Neural progenitor cell (in vitro differentiated cells): ENCODE results near the gene MAP7. TPM values are rescaled to one million over a fixed set of nuclear protein-coding genes. Genes with fewer than 3 reads are reported as not detected.
A peak's percentile ranks its signal among the peaks of the same experiment; 100 is the strongest.

ENCODE experiments used
- DNase-seq: peaks from one replicate; pipeline ENCODE4 v3.0.0-alpha.2; 2016; ENCODE audit warnings: low spot score
- H2AFZ ChIP-seq: fragments of 200-600 bp; sonication (generic); replicated peaks from 2 replicates; pipeline ENCODE4 v1.6.1; 2016; ENCODE audit warnings: antibody characterized with exemption
- H3F3A ChIP-seq: fragments of 200-600 bp; sonication (generic); 2 replicates; pipeline ENCODE4 v1.6.1; 2016; ENCODE audit warnings: antibody characterized with exemption, low read depth
- H3K27ac ChIP-seq: fragments of 200-600 bp; sonication (generic); 2 replicates; pipeline ENCODE4 v1.5.1; 2016; ENCODE audit warnings: mild to moderate bottlenecking
- H3K27me3 ChIP-seq: fragments of 200-600 bp; sonication (generic); 2 replicates; pipeline ENCODE4 v1.6.1; 2016; ENCODE audit warnings: mild to moderate bottlenecking, moderate library complexity
- H3K36me3 ChIP-seq: fragments of 200-600 bp; sonication (generic); 2 replicates; pipeline ENCODE4 v1.5.1; 2016
- H3K4me1 ChIP-seq: fragments of 200-600 bp; sonication (generic); 2 replicates; pipeline ENCODE4 v1.6.1; 2016; ENCODE audit warnings: mixed run types
- H3K4me2 ChIP-seq: fragments of 200-600 bp; sonication (generic); 2 replicates; pipeline ENCODE4 v1.6.1; 2016
- H3K4me3 ChIP-seq: fragments of 200-600 bp; sonication (generic); 2 replicates; pipeline ENCODE4 v1.5.1; 2016
- H3K79me2 ChIP-seq: fragments of 200-600 bp; sonication (generic); 2 replicates; pipeline ENCODE4 v1.6.1; 2016; ENCODE audit warnings: low read depth
- H3K9ac ChIP-seq: fragments of 200-600 bp; sonication (generic); 2 replicates; pipeline ENCODE4 v1.6.1; 2016
- H3K9me3 ChIP-seq: fragments of 200-600 bp; sonication (generic); 2 replicates; pipeline ENCODE4 v1.5.1; 2016; ENCODE audit warnings: low read depth
- H4K20me1 ChIP-seq: fragments of 200-600 bp; sonication (generic); 2 replicates; pipeline ENCODE4 v1.6.1; 2016; ENCODE audit warnings: low read depth
- H3K27ac Mint-ChIP-seq: 3 replicates; pipeline ENCODE4 v1.8.0; 2021; ENCODE audit warnings: mixed read lengths
- H3K27me3 Mint-ChIP-seq: 2 replicates; pipeline ENCODE4 v1.8.0; 2022; ENCODE audit warnings: low read depth, mild to moderate bottlenecking, inconsistent platforms, moderate library complexity, mixed read lengths; ENCODE audit not compliant: insufficient read depth
- H3K36me3 Mint-ChIP-seq: 3 replicates; pipeline ENCODE4 v1.8.0; 2021; ENCODE audit warnings: mixed read lengths
- H3K4me1 Mint-ChIP-seq: 3 replicates; pipeline ENCODE4 v1.8.0; 2021; ENCODE audit warnings: mixed read lengths
- H3K4me3 Mint-ChIP-seq: 3 replicates; pipeline ENCODE4 v1.8.0; 2021; ENCODE audit warnings: mild to moderate bottlenecking, moderate library complexity, mixed read lengths
- H3K9me3 Mint-ChIP-seq: 3 replicates; pipeline ENCODE4 v1.8.0; 2020; ENCODE audit warnings: mixed read lengths
- CTCF ChIP-seq: fragments of 200-600 bp; sonication (generic); IDR thresholded peaks from 2 replicates; pipeline ENCODE4 v1.5.1; 2017; ENCODE audit warnings: antibody characterized with exemption, mild to moderate bottlenecking
- EZH2 ChIP-seq: fragments of 200-600 bp; sonication (generic); IDR thresholded peaks from 2 replicates; pipeline ENCODE4 v1.6.1; 2017; ENCODE audit warnings: antibody characterized with exemption, mild to moderate bottlenecking, moderate library complexity
- EZH2phosphoT487 ChIP-seq: fragments of 200-600 bp; sonication (generic); IDR thresholded peaks from 2 replicates; pipeline ENCODE4 v1.6.1; 2017; ENCODE audit warnings: antibody characterized with exemption
- total RNA-seq: library from RNA; depleted of rRNA; stranded (reverse); fragments of >200 nt; gene quantifications from 2 replicates; pipeline ENCODE4 v1.2.3, GENCODE V29; 2015; ENCODE audit warnings: low replicate concordance

The MAP7 gene
- 8.9 and 9.0 TPM in 2 replicates for total RNA-seq

GRCh38 chr6:136550330-136551071, at the start of gene MAP7:
MAP7 (minus strand) TSS chr6:136550422; CDS start chr6:136550408, 14 bp downstream.
- H3K4me1 ChIP-seq, result peaks cover 13% of the 10 kb centered on the region
- peak within 1 kb of the TSS; percentile 39 for H3K9ac ChIP-seq
- peak; percentile 92 for DNase-seq
- H3K27ac ChIP-seq, result no peak within 1 kb of the TSS
- peaks cover 11% of the 10 kb centered on the region for H3F3A ChIP-seq
- peaks cover 62% of the 10 kb centered on the region for H3K27me3 ChIP-seq
- Mint-ChIP-seq H3K27me3 (peaks cover 30% of the 10 kb centered on the region), H3K36me3 (no peaks in the 10 kb centered on the region), H3K4me3 (peak within 1 kb of the TSS; percentile 84), H3K27ac (no peak within 1 kb of the TSS), H3K9me3 (no peaks in the 10 kb centered on the region), H3K4me1 (peaks cover 18% of the 10 kb centered on the region)
- peak within 1 kb of the TSS; percentile 98 for H3K4me3 ChIP-seq
- TF ChIP-seq CTCF (peak; percentile 98), EZH2 (peak; percentile 48), EZH2phosphoT487 (peak; percentile 34)
- no peaks in the 10 kb centered on the region for H3K36me3 ChIP-seq
- no peaks in the 10 kb centered on the region for H3K9me3 ChIP-seq
- H3K79me2 ChIP-seq, result peaks cover 27% of the 10 kb centered on the region
- peaks cover 14% of the 10 kb centered on the region for H4K20me1 ChIP-seq
- peak within 1 kb of the TSS; percentile 100 for H3K4me2 ChIP-seq
- H2AFZ ChIP-seq, result peak within 1 kb of the TSS; percentile 98

- no peaks in the 10 kb centered on the region for H3K9me3 ChIP-seq
- no peak overlapping the region for H3K27ac ChIP-seq
- H3K4me2 ChIP-seq, result no peak overlapping the region
- H3K4me3 ChIP-seq, result no peak overlapping the region
- H3K4me1 ChIP-seq, result no peaks in the 10 kb centered on the region
- Mint-ChIP-seq H3K36me3 (no peaks in the 10 kb centered on the region), H3K4me1 (no peaks in the 10 kb centered on the region), H3K4me3 (no peak overlapping the region), H3K27ac (no peak overlapping the region), H3K9me3 (no peaks in the 10 kb centered on the region), H3K27me3 (no peaks in the 10 kb centered on the region)
- no peaks in the 10 kb centered on the region for H4K20me1 ChIP-seq
- DNase-seq, result no peak
- H3K79me2 ChIP-seq, result no peaks in the 10 kb centered on the region
- H3K27me3 ChIP-seq, result no peaks in the 10 kb centered on the region
- H3K36me3 ChIP-seq, result no peaks in the 10 kb centered on the region
- no peaks in the 10 kb centered on the region for H3F3A ChIP-seq
- H3K9ac ChIP-seq, result no peak overlapping the region
- no peak for TF ChIP-seq EZH2phosphoT487
- TF ChIP-seq CTCF, result no peak
- TF ChIP-seq EZH2, result no peak
- no peak overlapping the region for H2AFZ ChIP-seq
These were observed 49.2 kb upstream of the MAP7 start for GRCh38 chr6:136599329-136600011.

GRCh38 chr6:136598048-136598447, 47.8 kb upstream of the MAP7 start:
- Histone ChIP-seq H3K27me3 (no peaks in the 10 kb centered on the region), H4K20me1 (no peaks in the 10 kb centered on the region), H3F3A (no peaks in the 10 kb centered on the region), H3K27ac (no peak overlapping the region), H2AFZ (no peak overlapping the region), H3K9me3 (no peaks in the 10 kb centered on the region), H3K4me3 (no peak overlapping the region), H3K79me2 (no peaks in the 10 kb centered on the region), H3K36me3 (no peaks in the 10 kb centered on the region), H3K4me2 (no peak overlapping the region), H3K4me1 (no peaks in the 10 kb centered on the region), H3K9ac (no peak overlapping the region)
- DNase-seq, result no peak
- Mint-ChIP-seq H3K9me3 (no peaks in the 10 kb centered on the region), H3K4me1 (no peaks in the 10 kb centered on the region), H3K36me3 (no peaks in the 10 kb centered on the region), H3K27me3 (no peaks in the 10 kb centered on the region), H3K27ac (no peak overlapping the region), H3K4me3 (no peak overlapping the region)
- no peak for TF ChIP-seq CTCF
- no peak for TF ChIP-seq EZH2phosphoT487
- TF ChIP-seq EZH2, result no peak
